Smooth muscle cell (in vitro differentiated cells): ENCODE data around the gene SPPL2C. TPM values are rescaled to one million over a fixed set of nuclear protein-coding genes. Genes with fewer than 3 reads are reported as not detected.

ENCODE experiments used
- DNase-seq: peaks from one replicate; lab custom pipeline; 2025; ENCODE audit not compliant: unreplicated experiment; lab: John Stamatoyannopoulos, UW
- H2AFZ ChIP-seq: fragments of 200-600 bp; sonication (generic); 2 replicates; pipeline ENCODE4 v1.6.0; 2016; ENCODE audit warnings: antibody characterized with exemption, low read depth, mild to moderate bottlenecking
- H3F3A ChIP-seq: fragments of 200-600 bp; sonication (generic); 2 replicates; pipeline ENCODE4 v1.6.0; 2017; ENCODE audit warnings: antibody characterized with exemption, low read depth
- H3K27ac ChIP-seq: fragments of 200-600 bp; sonication (generic); 2 replicates; pipeline ENCODE4 v1.5.1; 2016; ENCODE audit warnings: low read depth, mild to moderate bottlenecking
- H3K27me3 ChIP-seq: fragments of 200-600 bp; sonication (generic); 2 replicates; pipeline ENCODE4 v1.6.1; 2016; ENCODE audit warnings: low read depth, mild to moderate bottlenecking
- H3K36me3 ChIP-seq: fragments of 200-600 bp; sonication (generic); 2 replicates; pipeline ENCODE4 v1.5.1; 2016; ENCODE audit warnings: low read depth
- H3K4me1 ChIP-seq: fragments of 200-600 bp; sonication (generic); 2 replicates; pipeline ENCODE4 v1.5.1; 2016; ENCODE audit warnings: low read depth
- H3K4me2 ChIP-seq: fragments of 200-600 bp; sonication (generic); 2 replicates; pipeline ENCODE4 v1.6.0; 2016; ENCODE audit warnings: mild to moderate bottlenecking
- H3K4me3 ChIP-seq: fragments of 200-600 bp; sonication (generic); 2 replicates; pipeline ENCODE4 v1.5.1; 2016; ENCODE audit warnings: mild to moderate bottlenecking
- H3K79me2 ChIP-seq: fragments of 200-600 bp; sonication (generic); 2 replicates; pipeline ENCODE4 v1.6.0; 2016; ENCODE audit warnings: low read depth, mild to moderate bottlenecking
- H3K9ac ChIP-seq: fragments of 200-600 bp; sonication (generic); 2 replicates; pipeline ENCODE4 v1.6.0; 2016; ENCODE audit warnings: low read depth
- H3K9me3 ChIP-seq: fragments of 200-600 bp; sonication (generic); replicated peaks from 2 replicates; pipeline ENCODE4 v1.5.1; 2016; ENCODE audit warnings: low read depth
- H4K20me1 ChIP-seq: fragments of 200-600 bp; sonication (generic); 2 replicates; pipeline ENCODE4 v1.6.0; 2016; ENCODE audit warnings: low read depth
- WGBS: methylation state at CpG from one replicate; pipeline ENCODE4 v1.1.7; 2016; ENCODE audit warnings: low lambda C conversion rate; 5-methylcytosine and 5-hydroxymethylcytosine counted together
- polyA plus RNA-seq: library from polyadenylated mRNA; unstranded; fragments of >200 nt; fragmentation: Nextera tagmentation; extraction: Ambion mirVana; gene quantifications from 2 replicates; pipeline ENCODE4 v1.2.1, GENCODE V29; 2016
- total RNA-seq: library from RNA; depleted of rRNA; stranded (reverse); fragments of >200 nt; gene quantifications from 2 replicates; pipeline ENCODE4 v1.2.3, GENCODE V29; 2014
- TF ChIP-seq, protein P1 (sequence below): fragments of 200-600 bp; sonication (generic); IDR thresholded peaks from 2 replicates; pipeline ENCODE4 v1.5.1; 2017; ENCODE audit warnings: borderline replicate concordance, mild to moderate bottlenecking, antibody characterized with exemption; ENCODE audit not compliant: insufficient read depth, poor library complexity, severe bottlenecking

Gene SPPL2C
- total and polyA plus RNA-seq, 2 experiments from 2014 or later: not detected

DNA sequence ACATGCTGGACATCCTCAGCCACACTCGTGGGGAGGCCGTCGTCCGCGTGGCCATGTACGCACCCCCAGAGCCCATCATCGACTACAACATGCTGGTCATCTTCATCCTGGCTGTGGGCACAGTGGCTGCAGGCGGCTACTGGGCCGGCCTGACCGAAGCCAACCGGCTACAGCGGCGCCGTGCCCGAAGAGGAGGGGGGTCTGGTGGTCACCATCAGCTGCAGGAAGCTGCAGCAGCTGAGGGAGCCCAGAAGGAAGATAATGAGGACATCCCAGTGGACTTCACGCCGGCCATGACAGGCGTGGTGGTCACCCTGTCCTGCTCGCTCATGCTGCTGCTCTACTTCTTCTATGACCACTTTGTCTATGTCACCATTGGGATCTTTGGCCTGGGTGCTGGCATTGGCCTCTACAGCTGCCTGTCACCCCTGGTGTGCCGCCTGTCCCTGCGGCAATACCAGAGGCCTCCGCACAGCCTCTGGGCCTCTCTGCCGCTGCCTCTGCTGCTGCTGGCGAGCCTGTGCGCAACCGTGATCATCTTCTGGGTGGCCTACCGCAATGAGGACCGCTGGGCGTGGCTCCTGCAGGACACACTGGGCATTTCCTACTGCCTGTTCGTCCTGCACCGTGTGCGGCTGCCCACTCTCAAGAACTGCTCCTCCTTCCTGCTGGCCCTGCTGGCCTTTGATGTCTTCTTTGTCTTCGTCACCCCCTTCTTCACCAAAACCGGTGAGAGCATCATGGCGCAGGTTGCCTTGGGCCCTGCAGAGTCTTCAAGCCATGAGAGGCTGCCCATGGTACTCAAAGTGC is 900 bp downstream of the SPPL2C start:
- H3K4me1 ChIP-seq: no peaks in the 10 kb centered on the region
- no peak overlapping the region for H2AFZ ChIP-seq
- no peak overlapping the region for H3K4me3 ChIP-seq
- no peaks in the 10 kb centered on the region for H3F3A ChIP-seq
- TF ChIP-seq, protein P1, sequence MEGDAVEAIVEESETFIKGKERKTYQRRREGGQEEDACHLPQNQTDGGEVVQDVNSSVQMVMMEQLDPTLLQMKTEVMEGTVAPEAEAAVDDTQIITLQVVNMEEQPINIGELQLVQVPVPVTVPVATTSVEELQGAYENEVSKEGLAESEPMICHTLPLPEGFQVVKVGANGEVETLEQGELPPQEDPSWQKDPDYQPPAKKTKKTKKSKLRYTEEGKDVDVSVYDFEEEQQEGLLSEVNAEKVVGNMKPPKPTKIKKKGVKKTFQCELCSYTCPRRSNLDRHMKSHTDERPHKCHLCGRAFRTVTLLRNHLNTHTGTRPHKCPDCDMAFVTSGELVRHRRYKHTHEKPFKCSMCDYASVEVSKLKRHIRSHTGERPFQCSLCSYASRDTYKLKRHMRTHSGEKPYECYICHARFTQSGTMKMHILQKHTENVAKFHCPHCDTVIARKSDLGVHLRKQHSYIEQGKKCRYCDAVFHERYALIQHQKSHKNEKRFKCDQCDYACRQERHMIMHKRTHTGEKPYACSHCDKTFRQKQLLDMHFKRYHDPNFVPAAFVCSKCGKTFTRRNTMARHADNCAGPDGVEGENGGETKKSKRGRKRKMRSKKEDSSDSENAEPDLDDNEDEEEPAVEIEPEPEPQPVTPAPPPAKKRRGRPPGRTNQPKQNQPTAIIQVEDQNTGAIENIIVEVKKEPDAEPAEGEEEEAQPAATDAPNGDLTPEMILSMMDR: no peak
- H3K9me3 ChIP-seq: no peaks in the 10 kb centered on the region
- no peaks in the 10 kb centered on the region for H3K36me3 ChIP-seq
- H3K27ac ChIP-seq: no peak overlapping the region
- no peaks in the 10 kb centered on the region for H3K27me3 ChIP-seq
- H4K20me1 ChIP-seq: no peaks in the 10 kb centered on the region
- 90% methylated on average over 35 of the region's 35 CpGs for WGBS
- no peak for DNase-seq
- H3K9ac ChIP-seq: no peak overlapping the region
- no peaks in the 10 kb centered on the region for H3K79me2 ChIP-seq
- no peak overlapping the region for H3K4me2 ChIP-seq

DNA sequence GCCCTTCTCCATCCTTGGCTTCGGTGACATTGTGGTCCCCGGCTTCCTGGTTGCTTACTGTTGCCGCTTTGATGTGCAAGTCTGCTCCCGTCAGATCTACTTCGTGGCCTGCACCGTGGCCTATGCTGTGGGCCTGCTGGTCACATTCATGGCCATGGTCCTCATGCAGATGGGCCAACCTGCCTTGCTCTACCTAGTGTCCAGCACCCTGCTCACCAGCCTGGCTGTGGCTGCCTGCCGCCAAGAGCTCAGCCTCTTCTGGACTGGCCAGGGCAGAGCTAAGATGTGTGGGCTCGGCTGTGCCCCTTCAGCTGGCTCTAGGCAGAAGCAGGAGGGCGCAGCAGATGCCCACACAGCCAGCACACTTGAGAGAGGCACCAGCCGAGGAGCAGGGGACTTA is 1.5 kb downstream of the SPPL2C start:
- 79% methylated on average over 10 of the region's 10 CpGs for WGBS
- DNase-seq: no peak
- TF ChIP-seq, protein P1: no peak

DNA sequence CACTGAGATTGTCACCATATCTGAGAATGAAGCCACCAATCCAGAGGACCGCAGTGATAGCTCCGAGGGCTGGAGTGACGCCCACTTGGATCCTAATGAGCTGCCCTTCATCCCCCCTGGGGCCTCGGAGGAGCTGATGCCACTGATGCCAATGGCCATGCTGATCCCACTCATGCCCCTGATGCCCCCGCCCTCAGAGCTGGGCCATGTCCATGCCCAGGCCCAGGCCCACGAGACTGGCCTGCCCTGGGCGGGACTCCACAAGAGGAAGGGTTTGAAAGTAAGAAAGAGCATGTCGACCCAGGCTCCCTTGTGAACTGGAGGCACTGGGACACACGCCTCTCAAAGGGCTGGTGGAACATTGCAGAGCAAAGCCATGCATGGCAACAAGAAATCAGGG is 2.0 kb downstream of the SPPL2C start:
- Histone ChIP-seq H3K4me3 (no peak overlapping the region), H3F3A (no peaks in the 10 kb centered on the region), H3K4me2 (no peak overlapping the region), H3K9me3 (no peaks in the 10 kb centered on the region), H4K20me1 (no peaks in the 10 kb centered on the region), H3K36me3 (no peaks in the 10 kb centered on the region), H3K27ac (no peak overlapping the region), H3K79me2 (no peaks in the 10 kb centered on the region), H3K9ac (no peak overlapping the region), H3K27me3 (peaks cover 2% of the 10 kb centered on the region), H3K4me1 (no peaks in the 10 kb centered on the region), H2AFZ (no peak overlapping the region)
- DNase-seq: no peak
- TF ChIP-seq, protein P1: no peak
- 90% methylated on average over 9 of the region's 9 CpGs for WGBS

More for the DNA sequence above, 1.5 kb downstream of the SPPL2C start:
- no peaks in the 10 kb centered on the region for H3K79me2 ChIP-seq
- H2AFZ ChIP-seq: no peak overlapping the region
- H3K36me3 ChIP-seq: no peaks in the 10 kb centered on the region
- H3K27ac ChIP-seq: no peak overlapping the region
- H4K20me1 ChIP-seq: no peaks in the 10 kb centered on the region
- no peaks in the 10 kb centered on the region for H3K4me1 ChIP-seq
- H3K9ac ChIP-seq: no peak overlapping the region
- no peak overlapping the region for H3K4me3 ChIP-seq
- no peaks in the 10 kb centered on the region for H3K27me3 ChIP-seq
- H3K4me2 ChIP-seq: no peak overlapping the region
- no peaks in the 10 kb centered on the region for H3F3A ChIP-seq
- no peaks in the 10 kb centered on the region for H3K9me3 ChIP-seq

DNA sequence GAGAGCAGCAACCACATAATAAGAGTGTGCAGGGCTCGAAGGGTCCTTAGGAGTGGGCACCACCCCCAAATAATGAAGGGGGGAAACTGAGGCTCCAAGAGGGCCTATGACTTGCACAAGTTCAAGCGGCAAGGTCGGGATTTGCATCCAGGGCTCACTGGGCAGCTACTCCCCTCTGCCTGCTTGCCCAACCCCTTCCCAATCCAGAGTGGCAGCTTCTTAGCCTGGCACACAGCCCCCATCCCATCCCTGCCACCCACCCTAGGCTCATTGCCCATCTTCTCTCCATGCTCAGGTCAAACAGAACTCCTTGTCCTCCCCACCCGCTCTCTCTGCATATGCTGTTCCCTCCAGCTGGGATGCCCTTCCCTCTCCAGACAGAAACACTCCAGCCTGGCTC is 2.4 kb downstream of the SPPL2C start:
- Histone ChIP-seq H2AFZ (no peak overlapping the region), H3K36me3 (no peaks in the 10 kb centered on the region), H3K27me3 (peaks cover 6% of the 10 kb centered on the region), H3K27ac (no peak overlapping the region), H3K9me3 (no peaks in the 10 kb centered on the region), H4K20me1 (no peaks in the 10 kb centered on the region), H3F3A (no peaks in the 10 kb centered on the region), H3K4me2 (no peak overlapping the region), H3K9ac (no peak overlapping the region), H3K4me3 (no peak overlapping the region), H3K79me2 (no peaks in the 10 kb centered on the region), H3K4me1 (no peaks in the 10 kb centered on the region)
- TF ChIP-seq, protein P1: no peak
- WGBS: 95% methylated on average over 4 of the region's 4 CpGs
- DNase-seq: no peak
